Activated CD8-positive, alpha-beta memory T cell treated with anti-CD3 and anti-CD28 coated beads, Interleukin-2, amount 50 U/mL, for 24 hours (primary cell): Measurements from ENCODE around the gene COX4I1.
"Not testable (repeated sequence)": the region's sequence is repeated elsewhere in the genome, so short reads cannot be mapped to it uniquely, and the experiment has no call there.

Source experiments
- DNase-seq: peaks from one replicate; pipeline ENCODE4 v3.0.0-alpha.2; 2020; ENCODE audit errors: extremely low read depth

COX4I1 gene

GRCh38 chr16:85824161-85825135 is 25.0 kb downstream of the COX4I1 start:
- no peak for DNase-seq

- no peak for DNase-seq
Measured at GRCh38 chr16:85825326-85825725, 25.8 kb downstream of the COX4I1 start.

- no peak for DNase-seq
Measured at GRCh38 chr16:85826686-85827247, 27.3 kb downstream of the COX4I1 start.

GRCh38 chr16:85828166-85828565 is 28.7 kb downstream of the COX4I1 start:
- no peak for DNase-seq

- no peak for DNase-seq
Measured at GRCh38 chr16:85829171-85829719, 29.8 kb downstream of the COX4I1 start.

GRCh38 chr16:85829751-85830445 is 30.4 kb downstream of the COX4I1 start:
- DNase-seq, result no peak

- DNase-seq, result no peak
Measured at GRCh38 chr16:85830821-85831220, 31.3 kb downstream of the COX4I1 start.

GRCh38 chr16:85832570-85833218 is 33.2 kb downstream of the COX4I1 start:
- no peak for DNase-seq

- DNase-seq, result no peak
Measured at GRCh38 chr16:85833219-85833920, 33.9 kb downstream of the COX4I1 start.

GRCh38 chr16:85834741-85835140 is 35.2 kb downstream of the COX4I1 start:
- no peak for DNase-seq

- no peak for DNase-seq
Measured at GRCh38 chr16:85835227-85835751, 35.8 kb downstream of the COX4I1 start.

GRCh38 chr16:85835956-85836705 is 36.6 kb downstream of the COX4I1 start:
- no peak for DNase-seq

GRCh38 chr16:85836706-85837582 is 37.4 kb downstream of the COX4I1 start:
- DNase-seq, result no peak

GRCh38 chr16:85837654-85838053 is 38.2 kb downstream of the COX4I1 start:
- DNase-seq, result not testable (repeated sequence)

GRCh38 chr16:85838381-85838780 is 38.9 kb downstream of the COX4I1 start:
- no peak for DNase-seq

GRCh38 chr16:85838876-85839585 is 39.5 kb downstream of the COX4I1 start:
- no peak for DNase-seq

GRCh38 chr16:85839681-85840240 is 40.3 kb downstream of the COX4I1 start:
- DNase-seq, result no peak

GRCh38 chr16:85840395-85840794 is 40.9 kb downstream of the COX4I1 start:
- no peak for DNase-seq
